Mesendoderm (in vitro differentiated cells): ENCODE results near the gene GABRA6. TPM values are rescaled to one million over a fixed set of nuclear protein-coding genes. Genes with fewer than 3 reads are reported as not detected.
A peak's percentile ranks its signal among the peaks of the same experiment; 100 is the strongest.
"Not testable (repeated sequence)": the region's sequence is repeated elsewhere in the genome, so short reads cannot be mapped to it uniquely, and the experiment has no call there.

Source experiments
- DNase-seq: peaks from one replicate; pipeline ENCODE4 v3.0.0; 2013
- H2AK5ac ChIP-seq: 2 replicates; pipeline ENCODE4 v1.6.1; 2013; ENCODE audit warnings: low read length, inconsistent platforms
- H2BK120ac ChIP-seq: 2 replicates; pipeline ENCODE4 v1.6.1; 2013; ENCODE audit warnings: low read depth, mild to moderate bottlenecking, low read length, moderate library complexity, mixed read lengths
- H2BK15ac ChIP-seq: replicated peaks from 2 replicates; pipeline ENCODE4 v1.6.1; 2013; ENCODE audit warnings: low read depth, mild to moderate bottlenecking, moderate library complexity
- H2BK5ac ChIP-seq: 2 replicates; pipeline ENCODE4 v1.6.1; 2013; ENCODE audit warnings: low read length, inconsistent platforms
- H3K18ac ChIP-seq: 2 replicates; pipeline ENCODE4 v1.6.1; 2013; ENCODE audit warnings: mild to moderate bottlenecking, low read length, mixed read lengths
- H3K23ac ChIP-seq: one replicate; pipeline ENCODE4 v1.6.1; 2013; ENCODE audit warnings: low read length
- H3K27ac ChIP-seq: 2 replicates; pipeline ENCODE4 v1.5.1; 2013; ENCODE audit warnings: low read depth, mild to moderate bottlenecking, inconsistent platforms, low read length, moderate library complexity
- H3K27me3 ChIP-seq: 2 replicates; pipeline ENCODE4 v1.6.1; 2013; ENCODE audit warnings: low read length, control low read depth, mild to moderate bottlenecking, inconsistent platforms; ENCODE audit not compliant: insufficient read depth, poor library complexity
- H3K36me3 ChIP-seq: 2 replicates; pipeline ENCODE4 v1.6.1; 2013; ENCODE audit warnings: low read length, inconsistent platforms; ENCODE audit not compliant: control insufficient read depth, insufficient read depth
- H3K4ac ChIP-seq: one replicate; pipeline ENCODE4 v1.6.1; 2013; ENCODE audit warnings: low read depth, mild to moderate bottlenecking, low read length, moderate library complexity
- H3K4me1 ChIP-seq: 2 replicates; pipeline ENCODE4 v1.6.1; 2013; ENCODE audit warnings: low read depth, low read length, inconsistent platforms; ENCODE audit not compliant: control insufficient read depth
- H3K4me2 ChIP-seq: 2 replicates; pipeline ENCODE4 v1.6.1; 2013; ENCODE audit warnings: low read length
- H3K4me3 ChIP-seq: 2 replicates; pipeline ENCODE4 v1.5.1; 2013; ENCODE audit warnings: mild to moderate bottlenecking, low read length
- H3K56ac ChIP-seq: one replicate; pipeline ENCODE4 v1.6.1; 2013; ENCODE audit warnings: low read length
- H3K79me1 ChIP-seq: 2 replicates; pipeline ENCODE4 v1.6.1; 2013; ENCODE audit warnings: low read length, inconsistent platforms
- H3K79me2 ChIP-seq: 2 replicates; pipeline ENCODE4 v1.6.1; 2013; ENCODE audit warnings: mild to moderate bottlenecking, low read length; ENCODE audit not compliant: control insufficient read depth, insufficient read depth
- H3K9ac ChIP-seq: 2 replicates; pipeline ENCODE4 v1.6.1; 2013; ENCODE audit warnings: low read length, inconsistent platforms
- H4K5ac ChIP-seq: one replicate; pipeline ENCODE4 v1.6.1; 2013; ENCODE audit warnings: low read length
- H4K8ac ChIP-seq: one replicate; pipeline ENCODE4 v1.6.1; 2013; ENCODE audit warnings: low read depth, mild to moderate bottlenecking, control low read depth, low read length, moderate library complexity
- WGBS: extraction: QIAGEN DNeasy Blood & Tissue Kit; methylation state at CpG from one replicate; pipeline ENCODE4 v1.1.7; 2013; ENCODE audit warnings: low lambda C conversion rate, missing lambda C conversion rate; ENCODE audit not compliant: insufficient coverage; ENCODE audit errors: extremely low coverage; 5-methylcytosine and 5-hydroxymethylcytosine counted together
- polyA plus RNA-seq, 2 experiments: library from polyadenylated mRNA; stranded (reverse); fragments of 200-250 nt; gene quantifications; one replicate each; pipeline ENCODE4 v1.2.3, GENCODE V29; 2013

GABRA6 gene
- polyA plus RNA-seq (2013, experiment 1 of 2), result 0.03 TPM
- 0.08 TPM for polyA plus RNA-seq (2013, experiment 2 of 2)

DNA sequence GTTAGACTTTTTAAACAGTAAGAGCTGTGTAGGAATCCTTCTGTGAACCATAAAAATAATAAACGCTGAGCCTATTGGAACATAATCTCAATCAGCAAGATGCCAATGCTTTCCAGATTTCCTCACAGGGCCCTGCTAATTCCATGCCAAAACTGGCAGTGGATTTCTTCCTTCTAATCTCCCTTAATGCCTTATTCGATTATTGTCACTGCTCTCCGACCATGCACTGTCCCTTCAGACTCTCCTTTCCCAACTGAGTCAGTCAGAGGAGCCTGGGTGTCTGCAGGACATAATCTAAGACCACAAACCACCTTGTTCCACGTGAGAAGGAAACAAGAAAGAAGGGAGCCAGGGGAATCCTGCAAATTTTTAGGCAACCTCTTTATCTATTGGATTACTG lies at the start of gene GABRA6:
Gene GABRA6, plus strand, starts transcription at position 261 of the 400 bp plus-strand sequence. CDS start 269 bp downstream, outside the sequence.
- no peak within 1 kb of the TSS for H3K4me2 ChIP-seq

GRCh38 chr5:161637591-161637990 lies 47.9 kb upstream of the GABRA6 start:
- Histone ChIP-seq H3K4me1 (no peaks in the 10 kb centered on the region), H3K4ac (no peak overlapping the region), H2AK5ac (no peak overlapping the region), H3K36me3 (no peaks in the 10 kb centered on the region), H3K18ac (no peak overlapping the region), H2BK5ac (no peak overlapping the region), H2BK120ac (no peak overlapping the region), H3K27me3 (no peaks in the 10 kb centered on the region), H3K4me2 (no peak overlapping the region), H3K9ac (no peak overlapping the region), H3K23ac (no peak overlapping the region), H2BK15ac (no peak overlapping the region), H3K79me2 (no peaks in the 10 kb centered on the region), H4K8ac (no peak overlapping the region), H4K5ac (no peak overlapping the region), H3K79me1 (no peaks in the 10 kb centered on the region), H3K56ac (no peak overlapping the region), H3K4me3 (no peak overlapping the region), H3K27ac (no peak overlapping the region)
- no CpG with 5 or more reads among the region's 1 CpG for WGBS
- no peak for DNase-seq

More for the DNA sequence above, at the start of gene GABRA6:
- no peak for DNase-seq
- H3K18ac ChIP-seq, result no peak within 1 kb of the TSS
- no peak within 1 kb of the TSS for H2AK5ac ChIP-seq
- no peak within 1 kb of the TSS for H3K9ac ChIP-seq
- H2BK15ac ChIP-seq, result no peak within 1 kb of the TSS
- no peak within 1 kb of the TSS for H2BK5ac ChIP-seq
- H3K4ac ChIP-seq, result no peak within 1 kb of the TSS
- no peak within 1 kb of the TSS for H2BK120ac ChIP-seq
- no peaks in the 10 kb centered on the region for H3K79me1 ChIP-seq
- H3K56ac ChIP-seq, result no peak within 1 kb of the TSS
- H3K4me3 ChIP-seq, result no peak within 1 kb of the TSS
- no peak within 1 kb of the TSS for H3K23ac ChIP-seq
- no peaks in the 10 kb centered on the region for H3K36me3 ChIP-seq
- H4K5ac ChIP-seq, result no peak within 1 kb of the TSS
- H4K8ac ChIP-seq, result no peak within 1 kb of the TSS
- no peaks in the 10 kb centered on the region for H3K4me1 ChIP-seq
- H3K27ac ChIP-seq, result no peak within 1 kb of the TSS
- WGBS, result no CpG with 5 or more reads among the region's 4 CpGs
- H3K79me2 ChIP-seq, result no peaks in the 10 kb centered on the region
- H3K27me3 ChIP-seq, result no peaks in the 10 kb centered on the region

GRCh38 chr5:161641444-161641843 lies 44.1 kb upstream of the GABRA6 start:
- H2BK15ac ChIP-seq, result no peak overlapping the region
- no peak overlapping the region for H2BK120ac ChIP-seq
- no peak overlapping the region for H3K9ac ChIP-seq
- H3K23ac ChIP-seq, result no peak overlapping the region
- 100% methylated on average over 1 of the region's 4 CpGs for WGBS
- no peak overlapping the region for H3K18ac ChIP-seq
- H3K79me1 ChIP-seq, result no peaks in the 10 kb centered on the region
- no peak overlapping the region for H2BK5ac ChIP-seq
- no peak overlapping the region for H3K4me3 ChIP-seq
- H3K36me3 ChIP-seq, result no peaks in the 10 kb centered on the region
- no peak overlapping the region for H2AK5ac ChIP-seq
- no peaks in the 10 kb centered on the region for H3K4me1 ChIP-seq
- H3K79me2 ChIP-seq, result no peaks in the 10 kb centered on the region
- no peak overlapping the region for H3K4ac ChIP-seq
- DNase-seq, result no peak
- H4K5ac ChIP-seq, result no peak overlapping the region
- no peak overlapping the region for H3K4me2 ChIP-seq
- no peaks in the 10 kb centered on the region for H3K27me3 ChIP-seq
- H3K56ac ChIP-seq, result no peak overlapping the region
- no peak overlapping the region for H3K27ac ChIP-seq
- no peak overlapping the region for H4K8ac ChIP-seq

GRCh38 chr5:161645264-161645663 lies 40.3 kb upstream of the GABRA6 start:
- no peaks in the 10 kb centered on the region for H3K36me3 ChIP-seq
- WGBS, result no CpG with 5 or more reads among the region's 1 CpG

GRCh38 chr5:161651926-161652325 lies 33.6 kb upstream of the GABRA6 start:
- H4K5ac ChIP-seq, H4K8ac ChIP-seq, H3K79me1 ChIP-seq, H3K9ac ChIP-seq, H3K79me2 ChIP-seq, H3K36me3 ChIP-seq, H3K27ac ChIP-seq, H3K4me3 ChIP-seq, H3K56ac ChIP-seq, H2BK15ac ChIP-seq, H3K4me2 ChIP-seq, H3K27me3 ChIP-seq, H3K4me1 ChIP-seq, H2BK120ac ChIP-seq, H2AK5ac ChIP-seq, H2BK5ac ChIP-seq, H3K18ac ChIP-seq, H3K23ac ChIP-seq, H3K4ac ChIP-seq: not testable (repeated sequence)
- DNase-seq, result peak; percentile 39
- WGBS, result no CpG with 5 or more reads among the region's 8 CpGs

More at GRCh38 chr5:161645264-161645663, 40.3 kb upstream of the GABRA6 start:
- Histone ChIP-seq H2BK5ac (no peak overlapping the region), H3K4me1 (no peaks in the 10 kb centered on the region), H3K4me3 (no peak overlapping the region), H2AK5ac (no peak overlapping the region), H3K18ac (no peak overlapping the region), H2BK120ac (no peak overlapping the region), H4K8ac (no peak overlapping the region), H3K23ac (no peak overlapping the region), H3K56ac (no peak overlapping the region), H4K5ac (no peak overlapping the region), H3K79me1 (no peaks in the 10 kb centered on the region), H3K4ac (no peak overlapping the region), H3K79me2 (no peaks in the 10 kb centered on the region), H3K27me3 (no peaks in the 10 kb centered on the region), H2BK15ac (no peak overlapping the region), H3K9ac (no peak overlapping the region), H3K27ac (no peak overlapping the region), H3K4me2 (no peak overlapping the region)
- no peak for DNase-seq

DNA sequence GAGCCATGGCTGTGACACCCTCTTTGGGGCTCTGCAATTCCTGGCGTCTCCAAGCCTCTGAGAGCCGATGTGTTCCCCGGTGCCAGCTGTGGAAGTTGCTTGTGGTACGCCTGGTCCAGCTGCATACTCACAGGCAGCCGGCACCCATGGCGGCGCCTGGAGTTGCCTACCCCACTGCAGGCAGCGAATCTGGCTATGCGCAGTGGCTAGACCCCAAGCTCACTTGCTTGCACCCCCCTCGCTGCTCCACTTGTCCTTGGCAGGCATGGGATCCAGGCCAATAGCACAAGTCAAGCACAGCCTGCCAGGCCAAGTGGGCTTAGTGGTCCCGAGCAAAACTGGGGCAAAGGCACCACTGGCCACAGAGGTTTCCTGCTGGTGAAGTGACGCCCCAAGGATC lies 24.7 kb upstream of the GABRA6 start:
- Histone ChIP-seq H2BK120ac (no peak overlapping the region), H3K36me3 (no peaks in the 10 kb centered on the region), H3K23ac (no peak overlapping the region), H3K4me1 (no peaks in the 10 kb centered on the region), H3K56ac (no peak overlapping the region), H2AK5ac (no peak overlapping the region), H3K18ac (no peak overlapping the region), H3K27ac (no peak overlapping the region), H3K4ac (no peak overlapping the region), H2BK15ac (no peak overlapping the region), H3K79me1 (no peaks in the 10 kb centered on the region), H3K27me3 (no peaks in the 10 kb centered on the region), H3K4me3 (no peak overlapping the region), H4K5ac (no peak overlapping the region), H2BK5ac (no peak overlapping the region), H3K9ac (no peak overlapping the region), H3K79me2 (no peaks in the 10 kb centered on the region), H4K8ac (no peak overlapping the region), H3K4me2 (no peak overlapping the region)
- DNase-seq, result no peak
- no CpG with 5 or more reads among the region's 12 CpGs for WGBS
